Prostate gland (tissue), 2 donors: ENCODE data around the gene AURKA. TPM values are rescaled to one million over a fixed set of nuclear protein-coding genes. Genes with fewer than 3 reads are reported as not detected.
"Not testable (repeated sequence)": the region's sequence is repeated elsewhere in the genome, so short reads cannot be mapped to it uniquely, and the experiment has no call there.

Experiments
- DNase-seq: peaks from one replicate; pipeline ENCODE4 v3.0.0-alpha.2; 2019; ENCODE audit warnings: low spot score
- H3K27ac ChIP-seq, 2 donors: fragments of 200-600 bp; sonication (generic); 2 replicates each; pipeline ENCODE4 v1.5.1; 2017 to 2019
- H3K27me3 ChIP-seq: fragments of 200-600 bp; sonication (generic); replicated peaks from 2 replicates; pipeline ENCODE4 v1.5.1; 2019; ENCODE audit not compliant: insufficient read depth
- H3K36me3 ChIP-seq, 2 donors: fragments of 200-600 bp; sonication (generic); 1 replicate in 1 of 2; 2 replicates in 1 of 2; pipeline versions ENCODE4 v1.5.1 to v1.8.1; 2017 to 2019
- H3K4me1 ChIP-seq: fragments of 200-600 bp; sonication (generic); replicated peaks from 2 replicates; pipeline ENCODE4 v1.5.1; 2019
- H3K4me3 ChIP-seq, 2 donors: fragments of 200-600 bp; sonication (generic); 2 replicates each; pipeline ENCODE4 v1.5.1; 2017 to 2019
- H3K9me3 ChIP-seq: fragments of 200-600 bp; sonication (generic); 2 replicates; pipeline ENCODE4 v1.5.1; 2017
- CTCF ChIP-seq, 4 experiments: fragments of 200-600 bp in 2 of 4; fragments of 450-650 bp in 2 of 4; sonication (generic) in 2 of 4; IDR thresholded peaks; 1 replicate in 3 of 4; 2 replicates in 1 of 4; pipeline ENCODE4 v1.5.1; 2016 to 2019; ENCODE audit warnings: antibody characterized with exemption in 4 of 4, mild to moderate bottlenecking in 2 of 4, moderate library complexity in 2 of 4
- POLR2A ChIP-seq: fragments of 450-650 bp; IDR thresholded peaks from one replicate; pipeline ENCODE4 v1.6.1; 2016; ENCODE audit warnings: antibody characterized with exemption, mild to moderate bottlenecking
- POLR2AphosphoS5 ChIP-seq: sonication (generic); formaldehyde crosslinking; IDR thresholded peaks from one replicate; pipeline ENCODE4 v1.6.1; 2017; ENCODE audit warnings: antibody characterized with exemption
- WGBS: methylation state at CpG from one replicate; pipeline ENCODE4 v1.1.5; 2018; 5-methylcytosine and 5-hydroxymethylcytosine counted together
- intact Hi-C: fragments of 100-400 bp; cut with DNase I; formaldehyde crosslinking; loops from one replicate; pipeline ENCODE4 v1.14.2; 2022
- total RNA-seq, 2 donors: library from RNA; depleted of rRNA; stranded (reverse); fragments of >200 nt; gene quantifications; one replicate each; pipeline ENCODE4 v1.1.0, GENCODE V29; 2016

The AURKA gene
- total RNA-seq, 2 donors from 2014 or later, result 2.6 to 9.9 TPM

DNA sequence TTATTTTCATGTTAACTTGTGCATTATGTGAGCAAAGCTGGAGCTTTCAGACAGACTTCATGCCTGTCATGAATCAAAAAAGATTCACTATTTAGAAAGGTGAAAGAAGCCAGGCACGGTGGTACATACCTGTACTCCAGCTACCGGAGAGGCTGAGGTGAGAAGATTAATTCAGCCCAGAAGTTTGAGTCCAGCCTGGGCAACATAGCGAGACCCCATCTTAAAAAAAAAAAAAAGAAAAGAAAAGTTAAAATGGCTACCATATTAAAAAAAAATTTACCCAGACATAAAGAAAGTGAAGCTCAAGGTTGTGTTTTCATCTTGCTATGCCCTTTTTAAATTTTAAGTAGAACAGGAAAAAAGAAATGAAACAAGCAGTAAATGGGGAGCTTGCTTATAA lies 20.9 kb upstream of the AURKA start:
- no peak for TF ChIP-seq POLR2A
- TF ChIP-seq CTCF (IDR thresholded peaks at IDR 0.05), result no peak
- TF ChIP-seq POLR2AphosphoS5, result no peak
- no peak overlapping the region for H3K27ac ChIP-seq
- intact Hi-C loops, result no loop called here
- DNase-seq, result no peak
- no peaks in the 10 kb centered on the region for H3K36me3 ChIP-seq
- 98% methylated on average over 3 of the region's 3 CpGs for WGBS
- H3K4me3 ChIP-seq, result no peak overlapping the region
- H3K27me3 ChIP-seq, result no peaks in the 10 kb centered on the region
- no peaks in the 10 kb centered on the region for H3K9me3 ChIP-seq
- no peaks in the 10 kb centered on the region for H3K4me1 ChIP-seq

GRCh38 chr20:56412473-56412790 lies 20.4 kb upstream of the AURKA start:
- Histone ChIP-seq H3K9me3 (no peaks in the 10 kb centered on the region), H3K4me3 (no peak overlapping the region), H3K4me1 (no peaks in the 10 kb centered on the region), H3K27ac (no peak overlapping the region), H3K27me3 (no peaks in the 10 kb centered on the region), H3K36me3 (no peaks in the 10 kb centered on the region)
- WGBS, result 89% methylated on average over 7 of the region's 7 CpGs
- TF ChIP-seq POLR2AphosphoS5 (no peak), POLR2A (no peak), CTCF (IDR thresholded peaks at IDR 0.05) (no peak)
- intact Hi-C loops, result no loop called here
- no peak for DNase-seq

- H3K27ac ChIP-seq, result no peak within 1 kb of the TSS
- no peak for DNase-seq
- no peak within 1 kb of the TSS for H3K4me3 ChIP-seq
- 70% methylated on average over 10 of the region's 10 CpGs for WGBS
- no peaks in the 10 kb centered on the region for H3K36me3 ChIP-seq
- no peaks in the 10 kb centered on the region for H3K4me1 ChIP-seq
- no peaks in the 10 kb centered on the region for H3K9me3 ChIP-seq
- no peak for TF ChIP-seq CTCF (IDR thresholded peaks at IDR 0.05)
- TF ChIP-seq POLR2A, result no peak
- TF ChIP-seq POLR2AphosphoS5, result no peak
- no peaks in the 10 kb centered on the region for H3K27me3 ChIP-seq
- intact Hi-C loops, result no loop called here
Measured at GRCh38 chr20:56411759-56412472, 19.9 kb upstream of the AURKA start, which contains the start of gene CASS4. CASS4 (plus strand) TSS chr20:56412260; CDS start chr20:56412459, 199 bp downstream.

DNA sequence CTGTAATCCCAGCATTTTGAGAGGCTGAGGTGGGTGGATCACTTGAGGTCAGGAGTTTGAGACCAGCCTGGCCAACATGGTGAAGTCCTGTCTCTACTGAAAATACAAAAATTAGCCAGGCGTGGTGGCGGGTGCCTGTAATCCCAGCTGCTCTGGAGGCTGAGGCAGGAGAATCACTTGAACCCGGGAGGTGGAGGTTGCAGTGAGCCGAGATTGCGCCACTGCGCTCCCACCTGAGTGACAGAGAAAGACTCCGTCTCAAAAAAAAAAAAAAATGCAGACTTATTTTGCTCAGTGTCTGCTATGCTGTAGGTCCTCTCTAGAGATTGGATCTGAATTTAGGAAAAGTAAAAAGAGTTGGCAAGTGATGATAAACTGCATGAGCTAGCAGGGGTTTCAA lies 19.3 kb upstream of the AURKA start:
- H3K9me3 ChIP-seq, intact Hi-C loops, H3K36me3 ChIP-seq, H3K27me3 ChIP-seq, H3K4me1 ChIP-seq, DNase-seq, H3K27ac ChIP-seq, H3K4me3 ChIP-seq: not testable (repeated sequence)
- 89% methylated on average over 7 of the region's 7 CpGs for WGBS

DNA sequence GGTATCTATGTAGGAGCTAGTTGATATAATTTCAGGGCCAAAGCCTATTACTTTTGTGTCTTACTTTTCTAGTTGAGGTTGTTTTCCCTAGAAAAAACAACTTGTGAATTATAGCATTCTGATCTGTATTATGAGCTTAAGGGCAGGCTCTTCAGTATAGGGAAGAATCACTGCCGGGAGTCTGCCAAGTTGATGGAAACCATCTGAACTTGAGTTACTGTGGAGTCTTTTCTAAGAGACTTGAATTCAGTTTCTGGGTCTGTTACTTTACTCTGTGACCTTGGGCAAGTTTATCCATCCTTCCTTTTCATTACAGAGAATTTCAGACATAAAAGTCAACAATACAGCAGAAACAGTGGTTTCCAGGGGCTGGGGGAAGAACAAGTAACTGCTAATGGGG lies 17.9 kb upstream of the AURKA start:
- no peaks in the 10 kb centered on the region for H3K36me3 ChIP-seq
- no peaks in the 10 kb centered on the region for H3K27me3 ChIP-seq
- TF ChIP-seq POLR2AphosphoS5, result no peak
- H3K4me1 ChIP-seq, result no peaks in the 10 kb centered on the region
- intact Hi-C loops, result no loop called here
- no peak overlapping the region for H3K27ac ChIP-seq
- no peak for DNase-seq
- H3K4me3 ChIP-seq, result no peak overlapping the region
- 80% methylated on average over 1 of the region's 1 CpG for whole genome bisulfite sequencing
- H3K9me3 ChIP-seq, result no peaks in the 10 kb centered on the region

GRCh38 chr20:56409521-56409920 lies 17.5 kb upstream of the AURKA start:
- no peak overlapping the region for H3K27ac ChIP-seq
- intact Hi-C loops, result no loop called here

More at GRCh38 chr20:56409521-56409920, 17.5 kb upstream of the AURKA start:
- no peaks in the 10 kb centered on the region for H3K36me3 ChIP-seq
- TF ChIP-seq POLR2A, result no peak
- no peak for TF ChIP-seq CTCF (IDR thresholded peaks at IDR 0.05)
- DNase-seq, result no peak
- WGBS, result 81% methylated on average over 5 of the region's 5 CpGs
- H3K4me3 ChIP-seq, result no peak overlapping the region
- no peaks in the 10 kb centered on the region for H3K27me3 ChIP-seq
- H3K9me3 ChIP-seq, result no peaks in the 10 kb centered on the region
- H3K4me1 ChIP-seq, result no peaks in the 10 kb centered on the region
